HG03432 (cell line): Measurements from ENCODE around the gene SLC35G2.
"Not testable (repeated sequence)": the region's sequence is repeated elsewhere in the genome, so short reads cannot be mapped to it uniquely, and the experiment has no call there.

Source experiments
- ATAC-seq: cut with Tn5 transposase; IDR thresholded peaks from one replicate; pipeline ENCODE4 v1.9.1; 2021; ENCODE audit warnings: mild to moderate bottlenecking, moderate library complexity; ENCODE audit not compliant: unreplicated experiment

Gene SLC35G2

DNA sequence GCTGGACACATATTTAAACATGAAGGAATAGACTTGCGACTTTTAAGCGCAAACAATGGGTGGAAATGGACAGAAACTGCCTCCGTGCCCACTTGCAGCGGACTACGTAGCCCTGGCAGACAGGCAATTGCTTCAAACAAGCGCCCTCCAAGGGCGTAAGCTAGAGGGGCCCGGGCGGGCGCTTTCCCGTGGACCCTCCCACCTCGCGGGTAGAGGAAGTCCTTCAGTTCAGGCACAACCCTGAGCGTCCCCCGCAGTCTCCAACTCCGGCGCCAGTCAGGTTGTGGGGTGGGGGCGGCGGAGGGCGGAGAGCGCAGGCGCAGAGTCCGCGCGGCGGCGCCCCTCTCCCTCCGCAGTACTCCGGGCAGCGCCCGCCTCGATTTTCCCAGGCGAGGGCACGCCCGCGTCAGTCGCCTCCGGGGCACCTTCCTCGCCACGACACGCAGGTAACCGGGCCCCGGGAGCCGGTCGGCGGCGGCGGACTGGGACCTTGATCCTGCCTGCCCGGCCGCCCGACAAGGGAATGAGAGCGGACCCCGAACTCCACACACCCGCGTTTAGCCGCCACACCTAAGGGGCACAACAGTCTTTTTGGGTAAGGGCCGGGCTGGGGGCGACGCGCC lies at the start of gene SLC35G2:
Gene SLC35G2, plus strand, starts transcription at position 358 of the 623 bp plus-strand sequence. CDS start 35,335 bp downstream, outside the sequence.
- peak; percentile 49 for ATAC-seq

- ATAC-seq: no peak
These were observed 46.2 kb upstream of the SLC35G2 start for GRCh38 chr3:136772709-136773108.

- ATAC-seq: no peak
These were observed 40.1 kb upstream of the SLC35G2 start for GRCh38 chr3:136778865-136779264.

- ATAC-seq: no peak
These were observed 38.2 kb upstream of the SLC35G2 start for GRCh38 chr3:136780741-136781140.

GRCh38 chr3:136783708-136784191 lies 35.2 kb upstream of the SLC35G2 start:
- ATAC-seq: no peak

DNA sequence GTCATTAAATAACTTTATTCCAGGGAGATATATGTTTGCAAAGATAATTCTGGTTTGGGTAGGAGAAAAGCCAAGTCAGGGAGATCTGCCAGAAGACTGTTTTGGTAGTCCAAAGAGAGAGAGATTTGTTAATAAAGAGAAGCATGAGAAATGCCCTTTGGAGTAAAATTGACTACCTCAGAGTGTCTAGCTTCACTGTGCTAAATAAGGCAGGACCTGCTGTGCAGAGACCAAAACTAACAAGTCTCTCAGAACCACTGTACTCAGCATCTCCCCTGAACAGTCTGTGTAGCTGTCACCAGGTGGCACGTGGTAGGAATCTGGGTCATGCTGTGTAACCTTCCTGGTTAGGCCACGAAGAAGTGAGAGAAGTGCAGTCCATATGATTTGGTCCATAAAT lies 31.6 kb upstream of the SLC35G2 start:
- peak; percentile 86 for ATAC-seq

DNA sequence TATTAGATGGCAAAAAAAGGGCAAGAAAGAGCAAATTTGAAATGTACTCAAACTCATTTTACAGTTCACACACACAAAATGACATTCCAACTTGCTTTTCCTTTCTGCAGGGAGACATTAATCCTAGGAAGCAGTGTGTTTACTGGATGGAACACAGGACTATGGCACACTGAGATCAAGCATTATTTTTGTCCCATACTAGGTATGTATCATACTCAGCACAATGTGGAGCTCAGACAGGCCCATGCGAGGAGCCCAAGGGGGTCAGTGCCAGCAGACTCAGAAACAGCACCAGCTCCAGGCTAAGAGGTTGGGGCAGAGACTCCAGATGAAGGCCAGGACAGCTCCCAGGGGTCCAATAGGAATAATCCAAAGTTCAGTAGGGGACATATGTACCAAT lies 30.8 kb upstream of the SLC35G2 start:
- ATAC-seq: no peak

- ATAC-seq: no peak
These were observed 28.9 kb upstream of the SLC35G2 start for GRCh38 chr3:136789976-136790375.

- ATAC-seq: no peak
These were observed 28.1 kb upstream of the SLC35G2 start for GRCh38 chr3:136790786-136791185.

DNA sequence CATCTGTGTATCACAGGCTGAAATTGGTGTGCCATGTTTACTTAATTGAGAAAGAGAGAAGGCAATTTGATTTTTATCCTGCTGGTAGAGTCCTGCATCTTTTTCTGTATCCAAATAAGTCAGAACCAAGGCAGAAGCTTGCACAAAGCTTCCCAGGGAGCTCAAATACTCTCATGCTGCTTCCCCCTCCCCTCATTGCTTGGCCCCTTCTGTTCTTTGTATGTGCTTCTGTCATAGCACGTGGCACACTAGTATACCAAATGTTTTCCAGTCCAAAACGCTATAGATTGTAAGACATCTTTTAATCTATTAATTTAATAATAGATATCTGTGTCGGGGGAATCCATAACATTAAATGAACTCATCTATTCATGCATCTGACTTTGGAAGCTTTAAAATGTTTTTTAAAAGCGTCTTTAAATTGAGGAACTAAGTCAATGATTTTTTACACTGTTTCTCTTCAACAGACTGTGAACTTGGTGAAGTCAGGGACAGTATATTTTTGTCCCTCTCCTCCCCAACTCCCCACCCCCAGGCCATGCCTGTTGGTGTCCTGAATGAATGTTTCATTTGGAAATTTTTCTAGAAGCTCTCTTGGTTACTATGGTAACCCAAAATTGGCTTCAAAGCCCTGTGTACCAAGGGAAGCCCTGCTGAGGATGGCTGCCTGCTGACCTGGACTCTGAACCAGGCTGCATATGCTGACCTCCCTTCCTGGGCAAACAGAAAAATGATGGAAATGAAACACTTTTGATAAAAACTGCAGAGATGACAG lies 26.2 kb upstream of the SLC35G2 start:
- ATAC-seq: no peak

DNA sequence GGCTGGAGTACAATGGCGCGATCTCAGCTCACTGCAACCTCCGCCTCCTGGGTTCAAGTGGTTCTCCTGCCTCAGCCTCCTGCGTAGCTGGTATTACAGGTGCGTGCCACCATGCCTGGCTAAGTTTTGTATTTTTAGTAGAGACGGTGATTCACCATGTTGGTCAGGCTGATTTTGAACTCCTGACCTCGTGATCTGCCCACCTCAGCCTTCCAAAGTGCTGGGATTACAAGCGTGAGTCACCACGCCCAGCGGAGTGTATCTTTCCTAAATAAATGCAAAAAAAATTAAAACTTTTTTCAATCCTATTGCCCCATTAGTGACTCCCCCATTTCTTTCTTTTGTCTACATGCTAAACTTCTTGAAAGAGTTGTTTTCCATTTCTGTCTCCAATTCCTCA lies 17.8 kb upstream of the SLC35G2 start:
- not testable (repeated sequence) for ATAC-seq

- ATAC-seq: peak; percentile 58
These were observed 16.4 kb upstream of the SLC35G2 start for GRCh38 chr3:136802481-136802996.

DNA sequence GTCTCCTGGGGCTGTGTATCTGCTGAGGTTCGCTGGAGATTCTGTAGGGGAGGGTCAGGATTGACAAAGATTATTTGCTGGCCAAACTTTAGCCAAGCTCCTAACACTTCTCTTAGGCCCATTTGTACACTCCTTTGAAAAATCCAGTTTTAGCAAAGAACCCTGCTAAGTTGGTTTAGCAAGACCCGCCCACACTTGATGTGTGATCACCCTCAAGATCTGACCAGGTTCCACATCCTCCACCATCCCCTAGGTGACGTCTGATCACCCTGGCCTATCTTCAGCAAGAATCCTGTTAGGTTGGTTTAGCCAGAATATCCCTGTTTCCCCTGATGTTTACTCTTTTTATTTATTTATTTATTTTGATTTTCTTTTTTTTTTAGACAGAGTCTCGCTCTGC lies 14.8 kb upstream of the SLC35G2 start:
- no peak for ATAC-seq

DNA sequence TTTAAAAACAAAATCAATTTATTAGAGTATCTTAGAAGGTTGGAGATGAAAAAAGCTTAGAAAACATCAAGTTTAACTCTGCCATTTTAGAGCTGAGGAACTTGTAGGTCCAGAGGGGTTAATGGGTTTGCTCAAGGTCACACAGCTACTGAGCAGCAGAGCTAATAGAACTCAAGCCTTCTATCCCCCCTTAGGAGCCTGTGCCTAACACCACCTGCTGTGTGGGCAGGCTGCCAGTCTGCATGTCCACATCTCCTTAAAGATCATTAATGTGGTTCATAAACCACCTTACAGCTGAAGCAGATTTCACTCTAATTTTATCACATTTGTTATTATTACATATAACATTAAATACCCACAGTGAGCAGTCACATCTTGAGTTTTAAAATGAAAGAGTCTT lies 14.1 kb upstream of the SLC35G2 start:
- no peak for ATAC-seq

- ATAC-seq: no peak
These were observed 13.1 kb upstream of the SLC35G2 start for GRCh38 chr3:136805795-136806194.

DNA sequence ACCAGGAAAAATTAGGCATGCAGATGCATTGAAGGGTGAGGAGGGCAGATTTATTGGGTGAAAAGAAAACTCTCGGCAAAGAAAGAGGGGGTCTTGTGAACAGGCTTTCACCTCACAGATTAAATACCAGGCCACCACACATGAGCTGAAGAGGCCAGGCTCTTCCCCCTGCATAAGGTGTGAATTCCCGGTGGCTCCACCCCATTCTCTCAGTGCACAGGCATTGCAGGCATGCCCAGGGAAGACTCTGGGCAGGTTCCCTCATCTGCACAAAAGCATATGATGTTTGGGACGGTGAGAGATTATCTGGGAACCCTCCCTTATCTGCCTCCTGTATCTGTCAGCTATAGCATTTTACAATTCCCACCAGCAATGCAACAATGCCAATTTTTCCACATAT lies 7.2 kb upstream of the SLC35G2 start:
- ATAC-seq: no peak

DNA sequence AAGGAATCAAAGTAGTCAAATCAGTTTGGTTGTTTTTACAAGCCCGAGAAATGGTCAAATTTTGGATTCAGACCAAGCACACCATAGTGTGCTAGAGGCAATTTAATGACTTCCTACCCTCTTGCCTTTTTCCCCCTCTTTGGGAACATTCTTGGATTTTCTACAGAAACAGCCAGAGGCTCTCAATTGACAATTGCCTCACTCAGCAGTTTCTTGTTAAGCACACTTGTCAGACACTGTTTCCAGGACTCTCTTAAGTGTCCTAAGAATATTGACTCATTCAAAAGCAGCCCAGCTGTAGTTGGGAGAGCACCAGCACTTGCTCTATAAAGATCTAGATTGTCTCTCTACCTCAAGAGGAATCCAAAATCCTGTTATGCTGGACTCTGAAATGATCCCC lies 1.5 kb upstream of the SLC35G2 start:
- ATAC-seq: no peak

- ATAC-seq: no peak
These were observed 646 bp upstream of the SLC35G2 start for GRCh38 chr3:136818191-136818768.

DNA sequence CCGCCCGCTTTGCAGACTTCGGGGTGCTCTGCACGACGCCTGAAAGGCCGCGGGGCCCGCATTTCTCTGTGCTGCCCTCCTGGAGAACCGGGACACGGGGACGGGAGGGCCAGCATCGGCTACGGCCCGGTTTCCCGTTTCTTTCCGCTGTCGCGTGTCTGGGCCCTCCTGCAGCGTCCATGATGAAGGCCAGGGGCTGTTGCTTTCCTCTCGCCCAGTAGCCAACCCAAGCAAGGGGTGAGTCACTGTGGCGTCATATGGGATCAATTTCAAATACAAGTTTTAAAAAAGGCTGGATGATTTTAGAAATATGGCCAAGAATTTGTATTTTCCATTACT lies 435 bp downstream of the SLC35G2 start:
- peak; percentile 35 for ATAC-seq

- peak; percentile 65 for ATAC-seq
These were observed 1.1 kb downstream of the SLC35G2 start for GRCh38 chr3:136819731-136820679.

GRCh38 chr3:136831461-136831860 lies 12.5 kb downstream of the SLC35G2 start:
- ATAC-seq: no peak
